GM12873 (cell line): ENCODE data around the gene TMEM106C.

Experiments used
- CTCF ChIP-seq: IDR thresholded peaks from 2 replicates; pipeline ENCODE4 v1.5.1; 2012; ENCODE audit warnings: low read depth, mild to moderate bottlenecking, moderate library complexity, low read length, control low read depth; ENCODE audit not compliant: insufficient read depth; ENCODE audit errors: missing control alignments

TMEM106C gene

GRCh38 chr12:48013287-48013686 is 49.9 kb downstream of the TMEM106C start:
- TF ChIP-seq CTCF = no peak

- TF ChIP-seq CTCF = no peak
Measured at GRCh38 chr12:48015129-48015528, 51.7 kb downstream of the TMEM106C start.

DNA sequence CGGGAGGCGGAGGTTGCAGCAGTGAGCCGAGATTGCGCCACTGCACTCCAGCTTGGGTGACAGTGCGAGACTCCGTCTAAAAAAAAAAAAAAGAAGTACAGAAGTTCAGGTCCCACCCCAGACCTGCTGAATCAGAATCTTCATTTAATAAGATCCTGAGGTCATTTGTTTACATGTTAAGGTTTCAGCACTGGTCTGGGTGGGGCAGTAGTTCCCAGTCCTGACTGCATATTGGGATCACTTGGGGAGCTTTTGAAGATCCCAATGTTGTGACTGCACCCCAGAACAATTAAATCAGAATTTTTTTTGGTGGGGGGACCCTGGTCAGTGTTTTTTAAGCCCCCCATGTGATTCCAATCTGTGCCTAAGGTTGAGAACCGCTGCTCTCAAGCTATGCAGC is 52.6 kb downstream of the TMEM106C start:
- TF ChIP-seq CTCF = no peak

DNA sequence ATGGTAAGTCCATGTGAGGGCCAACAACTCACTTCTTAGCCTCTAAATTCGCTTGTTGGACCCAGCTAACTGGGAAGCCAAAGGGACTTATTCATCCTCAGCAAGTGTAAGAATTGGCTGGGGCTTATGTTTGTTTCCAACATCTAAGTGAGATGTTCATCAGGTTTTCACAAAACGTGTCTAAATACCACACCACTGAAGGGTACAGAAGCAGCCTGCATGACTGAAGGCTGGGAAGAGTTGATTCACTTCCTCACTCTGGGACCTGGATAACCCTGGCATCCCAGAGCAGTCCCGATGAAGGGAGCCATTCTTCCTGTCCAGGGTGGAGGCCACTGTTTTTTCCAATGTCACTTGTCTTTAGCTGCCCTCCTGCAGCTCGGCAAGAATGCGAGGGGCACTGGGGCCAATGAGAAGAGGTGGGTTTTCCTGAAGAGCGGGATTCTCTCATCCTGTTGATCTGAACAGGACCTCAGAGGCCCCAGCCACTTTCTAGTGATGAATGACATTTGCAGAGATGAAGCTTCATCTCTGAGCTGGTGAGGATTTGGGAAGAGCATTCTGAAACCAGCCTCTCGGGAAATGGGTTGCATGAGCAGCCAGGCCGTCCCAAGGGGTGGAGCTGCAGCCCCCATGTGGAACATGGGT is 53.1 kb downstream of the TMEM106C start:
- TF ChIP-seq CTCF = no peak

DNA sequence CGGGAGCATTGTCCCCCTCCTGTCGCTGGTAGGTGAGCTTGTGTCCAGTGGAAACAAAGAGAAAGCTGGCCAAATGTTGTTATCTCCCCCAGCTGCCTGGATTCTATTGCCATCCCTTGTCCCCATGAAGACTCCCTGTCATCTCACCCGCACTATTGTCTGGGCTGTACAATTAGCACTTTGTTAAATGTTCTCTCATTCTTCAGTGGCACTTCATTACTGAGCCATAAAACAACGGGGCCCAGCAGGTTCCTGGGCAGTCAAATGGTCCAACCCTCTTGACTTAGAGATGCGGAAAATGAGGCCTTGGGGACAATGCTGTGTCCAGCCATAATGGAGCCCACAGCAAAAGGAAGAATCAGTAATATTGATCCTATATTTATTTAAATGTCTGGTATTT is 54.1 kb downstream of the TMEM106C start:
- no peak for TF ChIP-seq CTCF

- no peak for TF ChIP-seq CTCF
Measured at GRCh38 chr12:48017921-48018617, 54.7 kb downstream of the TMEM106C start.
